Left ventricle myocardium inferior (tissue), 1 donor: ENCODE results near the gene SLC7A14. TPM values are rescaled to one million over a fixed set of nuclear protein-coding genes. Genes with fewer than 3 reads are reported as not detected.

Experiments
- DNase-seq: peaks from one replicate; pipeline ENCODE4 v3.0.0-alpha.2; 2020
- H3K27ac ChIP-seq: fragments of 200-600 bp; replicated peaks from 2 replicates; pipeline ENCODE4 v1.8.0; 2021
- H3K27me3 ChIP-seq: fragments of 200-600 bp; 2 replicates; pipeline ENCODE4 v1.8.0; 2021; ENCODE audit warnings: low read depth
- H3K36me3 ChIP-seq: fragments of 200-600 bp; 2 replicates; pipeline ENCODE4 v1.8.0; 2021
- H3K4me1 ChIP-seq: fragments of 200-600 bp; 2 replicates; pipeline ENCODE4 v1.8.0; 2021
- H3K4me3 ChIP-seq: fragments of 200-600 bp; 2 replicates; pipeline ENCODE4 v1.8.0; 2021; ENCODE audit warnings: mild to moderate bottlenecking, moderate library complexity
- H3K9me3 ChIP-seq: fragments of 200-600 bp; replicated peaks from 2 replicates; pipeline ENCODE4 v1.8.0; 2021
- CTCF ChIP-seq: fragments of 200-600 bp; IDR thresholded peaks from 2 replicates; pipeline ENCODE4 v1.8.0; 2021; ENCODE audit warnings: antibody characterized with exemption, mild to moderate bottlenecking, borderline replicate concordance
- intact Hi-C: fragments of 100-400 bp; cut with micrococcal nuclease; formaldehyde crosslinking; loops from one replicate; pipeline ENCODE4 v1.11.0; 2022
- total RNA-seq: library from RNA; stranded (reverse); fragmentation: NEBNext Ultra II Directional; extraction: Animal tissue kit (Norgen Biotek cat#: 25700); gene quantifications from one replicate; pipeline ENCODE4 v1.2.1, GENCODE V29; 2021
- donor health status: DM: no; HTN: yes; CAD: no; lungs with severe emphysema.

Gene SLC7A14
- total RNA-seq, 1 donor from 2014 or later = not detected

GRCh38 chr3:170594528-170594927, 8.7 kb upstream of the SLC7A14 start:
- no peaks in the 10 kb centered on the region for H3K36me3 ChIP-seq
- peaks cover 11% of the 10 kb centered on the region for H3K4me1 ChIP-seq
- no peak for DNase-seq
- TF ChIP-seq CTCF = no peak
- H3K4me3 ChIP-seq = no peak overlapping the region
- intact Hi-C loops = no loop called here
- no peak overlapping the region for H3K27ac ChIP-seq
- no peaks in the 10 kb centered on the region for H3K27me3 ChIP-seq
- no peaks in the 10 kb centered on the region for H3K9me3 ChIP-seq

DNA sequence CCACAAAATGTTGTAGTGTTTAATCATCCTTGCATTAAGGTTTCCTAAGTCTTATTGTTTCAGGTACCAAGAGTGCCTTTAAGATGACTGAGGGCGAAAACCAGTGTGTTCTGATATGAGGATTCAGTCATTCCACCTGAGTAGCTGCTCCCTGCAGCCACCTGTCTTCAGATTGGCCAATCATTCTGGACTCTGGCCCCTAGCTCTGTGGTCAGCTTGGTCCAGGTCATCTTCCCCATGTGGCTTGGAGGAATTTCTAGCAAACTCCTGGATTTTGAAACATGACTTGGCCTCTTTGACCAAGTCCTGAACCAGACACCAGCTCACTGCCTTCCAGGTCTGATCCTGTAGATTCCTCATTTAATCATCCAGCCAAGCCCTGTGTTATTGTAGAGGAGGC, 7.8 kb upstream of the SLC7A14 start:
- peaks cover 11% of the 10 kb centered on the region for H3K4me1 ChIP-seq
- H3K27ac ChIP-seq = no peak overlapping the region
- no peaks in the 10 kb centered on the region for H3K36me3 ChIP-seq
- peaks cover 4% of the 10 kb centered on the region for H3K27me3 ChIP-seq
- intact Hi-C loops = no loop called here
- TF ChIP-seq CTCF = no peak
- no peaks in the 10 kb centered on the region for H3K9me3 ChIP-seq
- DNase-seq = no peak
- no peak overlapping the region for H3K4me3 ChIP-seq

DNA sequence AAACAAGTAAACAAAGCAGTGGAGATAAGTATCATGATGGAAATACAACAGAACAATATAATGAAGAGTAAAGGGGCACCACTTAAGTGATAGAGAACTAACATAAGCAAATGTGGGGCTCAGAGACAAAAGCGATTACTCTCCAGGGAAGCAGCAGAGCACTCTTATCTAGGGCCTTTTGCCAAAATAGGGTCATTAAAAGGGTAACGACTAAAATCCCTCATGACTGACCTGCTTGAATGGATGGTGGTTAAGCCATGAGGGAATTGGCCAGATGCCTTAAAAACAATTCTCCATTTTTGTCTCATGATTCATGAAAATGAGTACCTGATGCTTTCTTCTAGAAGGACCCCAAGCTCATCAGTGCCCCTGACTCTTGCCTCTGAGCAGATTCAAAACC, 3.2 kb upstream of the SLC7A14 start:
- Histone ChIP-seq H3K4me1 (peaks cover 15% of the 10 kb centered on the region), H3K27me3 (peaks cover 37% of the 10 kb centered on the region), H3K9me3 (no peaks in the 10 kb centered on the region), H3K27ac (no peak overlapping the region), H3K4me3 (no peak overlapping the region), H3K36me3 (no peaks in the 10 kb centered on the region)
- DNase-seq = no peak
- intact Hi-C loops = no loop called here
- no peak for TF ChIP-seq CTCF

- TF ChIP-seq CTCF = no peak
- Histone ChIP-seq H3K9me3 (no peaks in the 10 kb centered on the region), H3K36me3 (no peaks in the 10 kb centered on the region), H3K27me3 (peaks cover 60% of the 10 kb centered on the region), H3K4me3 (peak overlapping the region; percentile 61), H3K27ac (no peak overlapping the region), H3K4me1 (peaks cover 15% of the 10 kb centered on the region)
- intact Hi-C loops = no loop called here
- no peak for DNase-seq
Observed at GRCh38 chr3:170585008-170585936, 603 bp downstream of the SLC7A14 start.

- peak; percentile 62 for DNase-seq
- Histone ChIP-seq H3K4me3 (peak overlapping the region; percentile 61), H3K9me3 (no peaks in the 10 kb centered on the region), H3K4me1 (peaks cover 15% of the 10 kb centered on the region), H3K27me3 (peaks cover 60% of the 10 kb centered on the region), H3K27ac (no peak overlapping the region), H3K36me3 (no peaks in the 10 kb centered on the region)
- intact Hi-C loops = no loop called here
- TF ChIP-seq CTCF = no peak
Observed at GRCh38 chr3:170584585-170585007, 1.3 kb downstream of the SLC7A14 start.
